Thyroid gland (tissue), 4 donors: ENCODE data around the gene COPB1. TPM values are rescaled to one million over a fixed set of nuclear protein-coding genes. Genes with fewer than 3 reads are reported as not detected.
A peak's percentile ranks its signal among the peaks of the same experiment; 100 is the strongest.
"Not testable (repeated sequence)": the region's sequence is repeated elsewhere in the genome, so short reads cannot be mapped to it uniquely, and the experiment has no call there.

Experiments used
- DNase-seq, 2 donors: peaks; one replicate each; pipeline ENCODE4 v3.0.0-alpha.2; 2019
- H3K27ac ChIP-seq, 3 donors: fragments of 200-600 bp; sonication (generic); 1 replicate in 2 of 3; 2 replicates in 1 of 3; pipeline ENCODE4 v1.5.1; 2016 to 2019; ENCODE audit warnings: mild to moderate bottlenecking in 1 of 3, moderate library complexity in 1 of 3
- H3K27me3 ChIP-seq: fragments of 200-600 bp; sonication (generic); one replicate; pipeline ENCODE4 v1.5.1; 2019
- H3K36me3 ChIP-seq, 2 donors: fragments of 200-600 bp; sonication (generic); one replicate each; pipeline ENCODE4 v1.5.1; 2016 to 2019
- H3K4me1 ChIP-seq, 2 donors: fragments of 200-600 bp; sonication (generic); one replicate each; pipeline ENCODE4 v1.5.1; 2017 to 2019
- H3K4me3 ChIP-seq, 3 donors: fragments of 200-600 bp; sonication (generic); replicated peaks in 1 of 3; 1 replicate in 2 of 3; 2 replicates in 1 of 3; pipeline ENCODE4 v1.5.1; 2016; ENCODE audit warnings: mild to moderate bottlenecking in 1 of 3
- H3K9me3 ChIP-seq: fragments of 200-600 bp; sonication (generic); one replicate; pipeline ENCODE4 v1.5.1; 2017
- POLR2A ChIP-seq, 2 donors: fragments of 450-650 bp; IDR thresholded peaks; one replicate each; pipeline ENCODE4 v1.6.1; 2017; ENCODE audit warnings: antibody characterized with exemption in 2 of 2, mild to moderate bottlenecking in 2 of 2, moderate library complexity in 1 of 2
- WGBS, 2 donors: methylation state at CpG; one replicate each; pipeline ENCODE4 v1.1.5; 2017; 5-methylcytosine and 5-hydroxymethylcytosine counted together
- intact Hi-C: fragments of 100-400 bp; cut with DNase I; formaldehyde crosslinking; loops from one replicate; pipeline ENCODE4 v1.15.1; 2023
- total RNA-seq, 4 donors: library from RNA; depleted of rRNA; stranded (reverse); fragments of >200 nt; gene quantifications; one replicate each; pipeline ENCODE4 v1.2.3, GENCODE V29; 2016
- TF ChIP-seq, protein P1 (sequence below), 6 experiments: fragments of 200-600 bp in 3 of 6; fragments of 450-650 bp in 3 of 6; sonication (generic) in 3 of 6; IDR thresholded peaks; one replicate each; pipeline ENCODE4 v1.5.1; 2016 to 2019; ENCODE audit warnings: antibody characterized with exemption in 6 of 6, mild to moderate bottlenecking in 2 of 6, inconsistent platforms in 1 of 6, moderate library complexity in 1 of 6

The COPB1 gene
- total RNA-seq, 4 donors from 2014 or later = 124 to 189 (median 164) TPM

DNA sequence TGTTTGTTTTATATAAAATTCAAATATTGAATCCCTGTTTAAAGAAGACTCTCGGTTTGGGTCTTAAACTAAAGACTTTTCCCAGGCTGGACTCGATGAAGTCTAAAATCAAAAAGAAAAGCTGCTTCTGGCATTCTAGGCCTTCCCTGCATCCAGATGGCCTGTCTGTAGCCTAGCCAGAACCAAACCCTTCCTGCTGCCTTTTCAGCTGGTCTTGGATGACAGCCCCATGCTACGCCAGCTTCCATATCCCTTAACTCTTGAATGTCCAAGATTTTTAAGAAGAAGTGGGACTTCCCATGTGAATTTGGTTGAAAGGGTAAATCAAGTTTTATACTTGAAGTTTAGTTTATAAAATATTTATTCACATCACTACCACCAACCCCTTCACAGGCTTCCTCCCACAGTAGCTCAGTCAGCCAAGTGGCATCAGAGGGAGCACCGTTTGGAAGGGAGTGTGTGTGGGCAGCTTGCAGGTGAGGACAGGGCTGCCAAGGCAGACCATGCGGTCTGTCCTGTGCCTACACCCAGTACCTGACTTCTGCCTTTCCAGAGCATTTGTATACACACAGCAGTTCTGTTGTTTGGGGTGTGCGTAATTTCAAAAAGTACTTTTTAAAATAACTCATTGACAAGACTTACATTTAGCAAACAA lies 38.8 kb upstream of the COPB1 start:
- no peaks in the 10 kb centered on the region for H3K9me3 ChIP-seq
- no peak overlapping the region for H3K27ac ChIP-seq
- no peaks in the 10 kb centered on the region for H3K36me3 ChIP-seq
- no peaks in the 10 kb centered on the region for H3K4me1 ChIP-seq
- H3K4me3 ChIP-seq = no peak overlapping the region
- H3K27me3 ChIP-seq = no peaks in the 10 kb centered on the region
- intact Hi-C loops = no loop called here
- DNase-seq = no peak
- TF ChIP-seq POLR2A (IDR thresholded peaks at IDR 0.05) = no peak
- TF ChIP-seq, protein P1, sequence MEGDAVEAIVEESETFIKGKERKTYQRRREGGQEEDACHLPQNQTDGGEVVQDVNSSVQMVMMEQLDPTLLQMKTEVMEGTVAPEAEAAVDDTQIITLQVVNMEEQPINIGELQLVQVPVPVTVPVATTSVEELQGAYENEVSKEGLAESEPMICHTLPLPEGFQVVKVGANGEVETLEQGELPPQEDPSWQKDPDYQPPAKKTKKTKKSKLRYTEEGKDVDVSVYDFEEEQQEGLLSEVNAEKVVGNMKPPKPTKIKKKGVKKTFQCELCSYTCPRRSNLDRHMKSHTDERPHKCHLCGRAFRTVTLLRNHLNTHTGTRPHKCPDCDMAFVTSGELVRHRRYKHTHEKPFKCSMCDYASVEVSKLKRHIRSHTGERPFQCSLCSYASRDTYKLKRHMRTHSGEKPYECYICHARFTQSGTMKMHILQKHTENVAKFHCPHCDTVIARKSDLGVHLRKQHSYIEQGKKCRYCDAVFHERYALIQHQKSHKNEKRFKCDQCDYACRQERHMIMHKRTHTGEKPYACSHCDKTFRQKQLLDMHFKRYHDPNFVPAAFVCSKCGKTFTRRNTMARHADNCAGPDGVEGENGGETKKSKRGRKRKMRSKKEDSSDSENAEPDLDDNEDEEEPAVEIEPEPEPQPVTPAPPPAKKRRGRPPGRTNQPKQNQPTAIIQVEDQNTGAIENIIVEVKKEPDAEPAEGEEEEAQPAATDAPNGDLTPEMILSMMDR (IDR thresholded peaks at IDR 0.05) = no peak
- WGBS, 2 donors = 72 to 76% methylated on average over 6 of the region's 6 CpGs

DNA sequence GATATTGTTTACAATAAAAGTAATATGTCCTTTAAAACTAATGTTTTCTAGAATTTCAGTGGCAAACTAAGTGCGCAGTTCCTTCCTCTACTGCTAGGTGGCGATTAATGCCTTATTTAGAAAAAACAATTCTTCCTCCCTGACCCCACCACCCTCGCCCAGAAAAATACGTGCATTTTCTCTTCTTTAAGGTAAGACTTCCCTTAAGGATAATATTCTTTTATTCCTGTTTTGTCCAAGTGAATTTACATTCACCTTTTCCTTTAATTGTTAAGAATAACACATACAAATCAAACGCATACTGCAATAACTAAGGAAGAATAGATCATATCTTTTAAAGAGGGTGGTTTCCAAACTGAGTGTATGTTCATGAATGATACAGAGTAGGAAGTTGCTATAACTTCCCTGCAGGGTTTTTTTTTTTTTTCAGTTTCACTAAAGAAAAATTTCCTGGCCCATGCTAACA lies 37.6 kb upstream of the COPB1 start:
- no peak overlapping the region for H3K4me3 ChIP-seq
- no peaks in the 10 kb centered on the region for H3K36me3 ChIP-seq
- no peaks in the 10 kb centered on the region for H3K4me1 ChIP-seq
- no peak for DNase-seq
- H3K27me3 ChIP-seq = no peaks in the 10 kb centered on the region
- no peaks in the 10 kb centered on the region for H3K9me3 ChIP-seq
- TF ChIP-seq, protein P1 (IDR thresholded peaks at IDR 0.05) = peak in 5 of 6 experiments; percentile 26 to 75 (median 42)
- TF ChIP-seq POLR2A (IDR thresholded peaks at IDR 0.05) = no peak
- intact Hi-C loops = no loop called here
- no peak overlapping the region for H3K27ac ChIP-seq
- WGBS, 2 donors = 12 to 13% methylated on average over 5 of the region's 5 CpGs

DNA sequence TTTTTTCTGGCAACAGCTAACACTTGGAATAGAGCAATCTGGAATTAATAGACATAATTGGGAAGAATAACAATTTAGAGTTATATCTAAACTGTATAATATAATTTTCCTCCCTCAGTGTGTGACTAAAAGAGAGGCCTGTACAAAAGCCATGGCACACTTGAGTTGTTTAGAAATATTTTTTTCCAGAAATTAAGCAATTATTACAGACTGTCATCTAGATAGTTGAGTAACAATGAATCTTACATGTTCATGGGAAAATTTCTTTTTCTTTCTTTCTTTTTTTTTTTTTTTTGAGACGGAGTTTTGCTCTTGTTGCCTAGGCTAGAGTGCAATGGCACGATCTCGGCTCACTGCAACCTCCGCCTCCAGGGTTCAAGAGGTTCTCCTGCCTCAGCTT lies 35.6 kb upstream of the COPB1 start:
- H3K4me1 ChIP-seq, H3K4me3 ChIP-seq, intact Hi-C loops, H3K9me3 ChIP-seq, H3K27me3 ChIP-seq, DNase-seq, H3K27ac ChIP-seq, H3K36me3 ChIP-seq: not testable (repeated sequence)
- WGBS, 2 donors = 86 to 90% methylated on average over 4 of the region's 4 CpGs

GRCh38 chr11:14529951-14530350 lies 30.3 kb upstream of the COPB1 start:
- H3K36me3 ChIP-seq = no peaks in the 10 kb centered on the region
- WGBS, 2 donors = 96% methylated on average over 2 of the region's 2 CpGs
- no peak overlapping the region for H3K4me3 ChIP-seq
- DNase-seq = no peak
- H3K9me3 ChIP-seq = no peaks in the 10 kb centered on the region
- intact Hi-C loops = no loop called here
- H3K27ac ChIP-seq = no peak overlapping the region
- H3K4me1 ChIP-seq = no peaks in the 10 kb centered on the region
- no peaks in the 10 kb centered on the region for H3K27me3 ChIP-seq
- TF ChIP-seq, protein P1 (IDR thresholded peaks at IDR 0.05) = no peak
- no peak for TF ChIP-seq POLR2A (IDR thresholded peaks at IDR 0.05)

DNA sequence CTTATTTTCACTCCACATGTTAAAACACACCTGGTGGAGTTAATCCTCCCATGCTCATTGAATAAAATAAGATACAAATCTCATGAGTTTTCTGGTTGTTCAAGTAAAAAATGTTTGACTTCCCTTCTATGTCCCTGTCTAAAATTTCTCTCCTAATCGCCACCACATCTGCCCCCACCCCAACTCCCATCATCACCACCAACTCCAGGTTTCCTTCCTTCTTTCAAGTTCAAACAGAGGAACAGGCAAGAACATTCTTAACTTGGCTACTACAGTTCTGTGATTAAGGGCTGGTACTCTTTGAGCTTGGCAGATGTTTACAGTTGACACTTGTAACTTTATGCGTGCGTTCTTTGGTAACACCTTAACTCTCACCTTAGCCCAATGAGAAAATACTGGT lies 29.7 kb upstream of the COPB1 start:
- 78 to 84% methylated on average over 3 of the region's 3 CpGs for WGBS, 2 donors
- no peak overlapping the region for H3K4me3 ChIP-seq
- intact Hi-C loops = no loop called here
- no peaks in the 10 kb centered on the region for H3K36me3 ChIP-seq
- H3K4me1 ChIP-seq = no peaks in the 10 kb centered on the region
- H3K27me3 ChIP-seq = no peaks in the 10 kb centered on the region
- no peak for TF ChIP-seq POLR2A (IDR thresholded peaks at IDR 0.05)
- TF ChIP-seq, protein P1 (IDR thresholded peaks at IDR 0.05) = no peak
- DNase-seq = no peak
- no peaks in the 10 kb centered on the region for H3K9me3 ChIP-seq
- H3K27ac ChIP-seq = no peak overlapping the region
